Testis (tissue), 3 donors: Measurements from ENCODE around the gene MPPED1. TPM values are rescaled to one million over a fixed set of nuclear protein-coding genes. Genes with fewer than 3 reads are reported as not detected.

Experiments used
- DNase-seq: peaks from one replicate; pipeline ENCODE4 v3.0.0-alpha.2; 2019
- H3K27ac ChIP-seq, 2 donors: fragments of 200-600 bp; sonication (generic); one replicate each; pipeline ENCODE4 v1.5.1; 2019
- H3K27me3 ChIP-seq: fragments of 200-600 bp; sonication (generic); one replicate; pipeline ENCODE4 v1.5.1; 2019
- H3K36me3 ChIP-seq: fragments of 200-600 bp; sonication (generic); one replicate; pipeline ENCODE4 v1.5.1; 2017; ENCODE audit warnings: low read depth; ENCODE audit errors: missing control alignments
- H3K4me1 ChIP-seq: fragments of 200-600 bp; sonication (generic); one replicate; pipeline ENCODE4 v1.5.1; 2019
- H3K4me3 ChIP-seq, 2 donors: fragments of 200-600 bp; sonication (generic); one replicate each; pipeline ENCODE4 v1.5.1; 2017 to 2019
- H3K9me3 ChIP-seq: fragments of 200-600 bp; sonication (generic); one replicate; pipeline ENCODE4 v1.5.1; 2017
- POLR2A ChIP-seq: fragments of 450-650 bp; IDR thresholded peaks from one replicate; pipeline ENCODE4 v1.6.1; 2017; ENCODE audit warnings: antibody characterized with exemption, mild to moderate bottlenecking, moderate library complexity
- WGBS, 2 donors: methylation state at CpG; one replicate each; pipeline ENCODE4 v1.1.5; 2018; 5-methylcytosine and 5-hydroxymethylcytosine counted together
- intact Hi-C: fragments of 100-400 bp; cut with DNase I; formaldehyde crosslinking; loops from one replicate; pipeline ENCODE4 v1.15.1; 2023; ENCODE audit warnings: low total_unique reads
- polyA plus RNA-seq: library from polyadenylated mRNA; stranded (reverse); fragments of 350-450 nt; fragmentation: Illumina TruSeq; extraction: RNeasy Lipid Tissue Mini Kit (QIAGEN cat#74804); gene quantifications from one replicate; pipeline ENCODE4 v1.2.3, GENCODE V29; 2014; ENCODE audit warnings: low read depth, low replicate concordance; ENCODE audit not compliant: insufficient read depth
- total RNA-seq, 2 donors: library from RNA; depleted of rRNA; stranded (reverse); fragments of >200 nt; gene quantifications; one replicate each; pipeline ENCODE4 v1.2.3, GENCODE V29; 2016
- TF ChIP-seq, protein P1 (sequence below), 3 experiments: fragments of 450-650 bp in 2 of 3; fragments of 200-600 bp in 1 of 3; sonication (generic) in 1 of 3; IDR thresholded peaks; one replicate each; pipeline ENCODE4 v1.5.1; 2016 to 2019; ENCODE audit warnings: antibody characterized with exemption in 3 of 3, mild to moderate bottlenecking in 2 of 3, moderate library complexity in 1 of 3

MPPED1 gene
- total and polyA plus RNA-seq, 3 donors from 2014 or later: 1.3 to 5.9 (median 4.1) TPM

DNA sequence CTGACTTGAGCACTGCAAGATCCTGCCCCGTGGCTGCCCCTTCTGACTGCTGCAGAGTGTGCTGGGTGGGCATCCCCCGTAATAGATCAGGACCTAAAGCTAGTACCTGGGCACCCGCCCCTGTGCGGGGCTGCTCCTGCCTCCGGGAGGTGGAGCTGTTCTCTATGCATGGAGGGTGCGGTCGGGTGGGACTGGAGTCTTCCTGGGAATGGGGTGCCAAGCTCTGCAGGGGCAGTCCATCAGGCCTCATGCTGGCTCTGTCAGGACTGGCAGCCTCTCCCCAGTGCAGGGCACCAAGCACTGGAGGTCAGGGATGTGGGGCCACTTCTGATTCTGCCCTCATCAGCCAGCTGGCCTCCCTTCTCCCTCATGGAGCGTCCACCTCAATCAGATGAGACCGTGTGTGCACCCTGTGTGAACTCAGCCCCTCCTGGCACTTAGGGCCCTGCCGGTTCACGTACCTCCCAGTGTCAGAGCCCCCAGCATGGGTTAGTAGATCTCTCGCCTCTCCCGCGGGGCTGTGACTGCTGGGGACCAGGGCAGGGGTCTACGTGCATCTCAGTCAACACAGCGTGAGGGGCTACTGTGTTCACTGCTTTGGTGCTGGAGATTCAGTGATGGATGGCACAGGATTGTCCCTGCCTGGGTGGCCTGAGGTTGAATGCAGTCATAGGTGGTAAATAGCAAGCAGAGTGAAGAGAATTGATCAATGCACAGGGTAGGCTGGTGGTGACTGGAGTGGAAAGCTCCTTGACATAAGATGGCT lies 30.8 kb downstream of the MPPED1 start:
- H3K4me3 ChIP-seq: no peak overlapping the region
- H3K27ac ChIP-seq: no peak overlapping the region
- H3K9me3 ChIP-seq: no peaks in the 10 kb centered on the region
- no peaks in the 10 kb centered on the region for H3K27me3 ChIP-seq
- H3K36me3 ChIP-seq: no peaks in the 10 kb centered on the region
- intact Hi-C loops: no loop called here
- DNase-seq: no peak
- TF ChIP-seq, protein P1, sequence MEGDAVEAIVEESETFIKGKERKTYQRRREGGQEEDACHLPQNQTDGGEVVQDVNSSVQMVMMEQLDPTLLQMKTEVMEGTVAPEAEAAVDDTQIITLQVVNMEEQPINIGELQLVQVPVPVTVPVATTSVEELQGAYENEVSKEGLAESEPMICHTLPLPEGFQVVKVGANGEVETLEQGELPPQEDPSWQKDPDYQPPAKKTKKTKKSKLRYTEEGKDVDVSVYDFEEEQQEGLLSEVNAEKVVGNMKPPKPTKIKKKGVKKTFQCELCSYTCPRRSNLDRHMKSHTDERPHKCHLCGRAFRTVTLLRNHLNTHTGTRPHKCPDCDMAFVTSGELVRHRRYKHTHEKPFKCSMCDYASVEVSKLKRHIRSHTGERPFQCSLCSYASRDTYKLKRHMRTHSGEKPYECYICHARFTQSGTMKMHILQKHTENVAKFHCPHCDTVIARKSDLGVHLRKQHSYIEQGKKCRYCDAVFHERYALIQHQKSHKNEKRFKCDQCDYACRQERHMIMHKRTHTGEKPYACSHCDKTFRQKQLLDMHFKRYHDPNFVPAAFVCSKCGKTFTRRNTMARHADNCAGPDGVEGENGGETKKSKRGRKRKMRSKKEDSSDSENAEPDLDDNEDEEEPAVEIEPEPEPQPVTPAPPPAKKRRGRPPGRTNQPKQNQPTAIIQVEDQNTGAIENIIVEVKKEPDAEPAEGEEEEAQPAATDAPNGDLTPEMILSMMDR (IDR thresholded peaks at IDR 0.05): no peak
- TF ChIP-seq POLR2A: no peak
- no peaks in the 10 kb centered on the region for H3K4me1 ChIP-seq
- 87 to 88% methylated on average over 6 to 15 of the region's 16 CpGs for WGBS, 2 donors

DNA sequence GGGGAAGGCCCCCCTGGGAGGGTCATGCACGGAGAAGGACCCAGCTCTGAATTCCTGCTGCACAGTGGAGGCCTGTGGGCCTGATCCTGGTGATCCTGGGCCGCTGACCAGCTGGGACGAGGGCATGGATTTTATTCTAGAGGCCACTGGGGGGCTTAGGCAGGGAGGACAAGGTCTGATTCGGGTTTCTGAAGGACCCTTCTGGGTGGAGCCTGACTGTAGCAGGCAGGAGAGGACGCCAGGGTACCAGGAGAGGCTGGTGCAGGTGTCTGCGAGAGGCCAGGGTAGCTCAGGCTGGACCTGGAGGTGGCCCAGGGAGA lies 31.3 kb downstream of the MPPED1 start:
- H3K36me3 ChIP-seq: no peaks in the 10 kb centered on the region
- no peaks in the 10 kb centered on the region for H3K4me1 ChIP-seq
- no peak overlapping the region for H3K27ac ChIP-seq
- no peaks in the 10 kb centered on the region for H3K9me3 ChIP-seq
- no peaks in the 10 kb centered on the region for H3K27me3 ChIP-seq
- DNase-seq: no peak
- intact Hi-C loops: no loop called here
- H3K4me3 ChIP-seq: no peak overlapping the region
- 81 to 92% methylated on average over 4 of the region's 6 CpGs for WGBS, 2 donors
- TF ChIP-seq POLR2A: no peak
- TF ChIP-seq, protein P1 (IDR thresholded peaks at IDR 0.05): no peak

DNA sequence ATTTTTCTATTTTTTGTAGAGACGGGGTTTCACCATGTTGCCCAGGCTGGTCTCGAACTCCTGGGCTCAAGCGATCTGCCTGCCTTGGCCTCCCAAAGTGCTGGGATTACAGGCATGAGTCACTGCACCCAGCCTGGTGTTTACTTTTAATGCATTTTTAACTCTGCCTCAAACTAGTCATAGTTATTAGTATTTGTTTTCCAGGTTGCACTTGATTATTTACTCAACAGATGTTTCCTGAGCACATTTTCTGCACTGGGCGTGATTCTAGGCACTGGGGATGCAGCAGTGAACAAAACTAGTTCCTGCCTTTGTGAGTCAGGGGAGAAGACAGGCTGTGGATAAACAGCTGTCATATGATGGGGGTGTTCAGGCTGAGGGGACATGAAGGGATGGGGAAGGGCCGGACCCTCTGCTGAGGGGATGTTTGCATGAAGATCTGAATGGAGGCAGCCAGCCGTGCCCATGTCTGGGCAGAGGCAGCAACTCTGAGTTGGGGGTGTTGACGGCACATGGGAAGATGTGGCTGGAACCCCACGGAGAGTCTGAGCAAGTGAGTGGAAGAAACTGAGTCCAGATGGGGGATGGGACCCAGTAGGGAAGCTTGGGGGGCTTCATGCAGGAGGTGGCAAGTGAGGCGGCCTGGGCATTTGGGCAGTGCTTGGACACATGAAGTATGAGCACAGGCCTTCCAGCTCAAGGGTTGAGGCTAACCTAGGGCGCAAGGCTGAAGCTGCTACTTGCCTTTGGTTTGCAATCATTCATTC lies 34.4 kb downstream of the MPPED1 start:
- 86 to 89% methylated on average over 10 of the region's 10 CpGs for WGBS, 2 donors
- no peaks in the 10 kb centered on the region for H3K36me3 ChIP-seq
- H3K27me3 ChIP-seq: no peaks in the 10 kb centered on the region
- intact Hi-C loops: no loop called here
- H3K4me1 ChIP-seq: no peaks in the 10 kb centered on the region
- TF ChIP-seq POLR2A: no peak
- TF ChIP-seq, protein P1 (IDR thresholded peaks at IDR 0.05): no peak
- H3K4me3 ChIP-seq: no peak overlapping the region
- DNase-seq: no peak
- H3K9me3 ChIP-seq: no peaks in the 10 kb centered on the region
- no peak overlapping the region for H3K27ac ChIP-seq

DNA sequence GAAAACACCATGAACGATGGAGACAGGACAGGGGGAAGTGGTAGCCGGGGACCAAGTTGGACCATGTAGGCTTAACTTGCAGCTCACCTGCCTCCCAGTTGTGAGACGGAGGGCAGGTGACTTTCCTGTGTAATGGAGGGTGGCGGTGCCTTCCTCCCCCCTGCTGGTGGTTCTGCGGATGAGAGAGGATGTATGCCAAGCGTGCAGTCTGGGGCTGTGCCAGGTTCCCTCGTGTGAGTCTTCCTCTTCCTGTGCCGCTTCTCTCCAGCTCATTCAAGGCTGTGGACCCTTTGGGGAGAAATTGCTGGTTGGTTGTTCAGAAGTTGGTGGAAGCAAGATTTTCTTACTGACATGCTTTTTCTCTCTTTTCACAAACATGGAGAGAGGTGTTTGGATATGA lies 35.1 kb downstream of the MPPED1 start:
- no peak overlapping the region for H3K4me3 ChIP-seq
- 56 to 69% methylated on average over 6 to 8 of the region's 8 CpGs for WGBS, 2 donors
- no peak overlapping the region for H3K27ac ChIP-seq
- no peaks in the 10 kb centered on the region for H3K9me3 ChIP-seq
- peak; percentile 25 for DNase-seq
- TF ChIP-seq, protein P1 (IDR thresholded peaks at IDR 0.05): no peak
- H3K27me3 ChIP-seq: no peaks in the 10 kb centered on the region
- intact Hi-C loops: no loop called here
- no peaks in the 10 kb centered on the region for H3K36me3 ChIP-seq
- no peaks in the 10 kb centered on the region for H3K4me1 ChIP-seq
